Ishikawa (cell line): ENCODE data around the gene DOK7.

ENCODE experiments used
- CEBPB ChIP-seq: IDR thresholded peaks from 2 replicates; pipeline ENCODE4 v1.6.1; 2012
- CREB1 ChIP-seq: IDR thresholded peaks from 2 replicates; pipeline ENCODE4 v1.6.1; 2012; ENCODE audit warnings: low read depth
- EGR1 ChIP-seq: IDR thresholded peaks from 2 replicates; pipeline ENCODE4 v1.6.1; 2012
- EP300 ChIP-seq: IDR thresholded peaks from 2 replicates; pipeline ENCODE4 v1.6.1; 2012; ENCODE audit warnings: borderline replicate concordance
- FOXM1 ChIP-seq: IDR thresholded peaks from 2 replicates; pipeline ENCODE4 v1.6.1; 2012; ENCODE audit warnings: low read depth, borderline replicate concordance
- NFIC ChIP-seq: IDR thresholded peaks from 2 replicates; pipeline ENCODE4 v1.6.1; 2012
- RAD21 ChIP-seq: IDR thresholded peaks from 2 replicates; pipeline ENCODE4 v1.6.1; 2012; ENCODE audit warnings: low read depth
- TAF1 ChIP-seq: IDR thresholded peaks from 2 replicates; pipeline ENCODE4 v1.6.1; 2012; ENCODE audit warnings: low read depth, mild to moderate bottlenecking
- TCF12 ChIP-seq: IDR thresholded peaks from 2 replicates; pipeline ENCODE4 v1.6.1; 2012; ENCODE audit warnings: low read depth
- TEAD4 ChIP-seq: IDR thresholded peaks from 2 replicates; pipeline ENCODE4 v1.6.1; 2012
- YY1 ChIP-seq: IDR thresholded peaks from 2 replicates; pipeline ENCODE4 v1.6.1; 2012; ENCODE audit warnings: low read depth
- ZBTB7A ChIP-seq: IDR thresholded peaks from 2 replicates; pipeline ENCODE4 v1.6.1; 2012; ENCODE audit warnings: low read depth
- TF ChIP-seq, protein P1 (sequence below): IDR thresholded peaks from 2 replicates; pipeline ENCODE4 v1.6.1; 2012; ENCODE audit warnings: low read depth, mild to moderate bottlenecking
- TF ChIP-seq, protein P2 (sequence below): IDR thresholded peaks from 2 replicates; pipeline ENCODE4 v1.6.1; 2012
- TF ChIP-seq, protein P3 (sequence below): IDR thresholded peaks from 2 replicates; pipeline ENCODE4 v1.6.1; 2012

The DOK7 gene

DNA sequence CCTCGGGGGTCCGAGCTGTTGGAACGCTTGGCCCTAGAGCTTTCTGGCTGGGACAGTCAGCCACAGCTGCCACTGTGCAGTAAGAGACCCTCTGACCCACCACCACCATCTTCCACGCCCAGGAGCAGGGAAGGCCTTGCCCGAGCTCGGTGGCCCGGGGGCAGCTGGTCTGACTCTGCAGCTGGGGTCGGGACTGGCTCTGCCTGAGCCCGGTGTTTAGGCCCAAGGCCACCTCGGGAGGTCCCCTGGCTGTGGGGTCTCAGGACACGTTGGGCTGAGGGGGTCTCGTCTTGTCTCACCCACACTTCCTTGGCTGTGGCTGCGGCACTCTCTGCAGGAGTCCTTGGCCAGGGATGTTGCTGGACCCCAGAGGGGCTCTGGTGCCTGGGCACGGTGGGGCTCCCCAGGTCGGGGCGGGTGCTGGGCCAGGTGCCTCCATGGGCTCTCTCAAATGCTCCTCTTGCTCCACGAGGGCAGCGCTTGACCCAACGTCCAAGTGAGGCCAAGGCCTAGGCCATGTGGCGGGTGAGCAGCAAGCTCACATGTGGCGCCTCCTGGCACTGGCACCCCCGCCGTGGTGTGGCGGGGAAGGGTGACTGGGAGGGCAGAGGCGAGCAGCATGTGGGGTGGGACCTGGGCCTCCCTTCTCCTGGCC is 22.9 kb downstream of the DOK7 start:
- TF ChIP-seq TEAD4 (no peak), RAD21 (no peak), TAF1 (no peak), EGR1 (no peak), CREB1 (no peak), YY1 (no peak), CEBPB (no peak), FOXM1 (no peak), EP300 (no peak), TCF12 (no peak), ZBTB7A (no peak; the same call in 1 of the 2 replicates), NFIC (no peak)
- TF ChIP-seq, protein P1, sequence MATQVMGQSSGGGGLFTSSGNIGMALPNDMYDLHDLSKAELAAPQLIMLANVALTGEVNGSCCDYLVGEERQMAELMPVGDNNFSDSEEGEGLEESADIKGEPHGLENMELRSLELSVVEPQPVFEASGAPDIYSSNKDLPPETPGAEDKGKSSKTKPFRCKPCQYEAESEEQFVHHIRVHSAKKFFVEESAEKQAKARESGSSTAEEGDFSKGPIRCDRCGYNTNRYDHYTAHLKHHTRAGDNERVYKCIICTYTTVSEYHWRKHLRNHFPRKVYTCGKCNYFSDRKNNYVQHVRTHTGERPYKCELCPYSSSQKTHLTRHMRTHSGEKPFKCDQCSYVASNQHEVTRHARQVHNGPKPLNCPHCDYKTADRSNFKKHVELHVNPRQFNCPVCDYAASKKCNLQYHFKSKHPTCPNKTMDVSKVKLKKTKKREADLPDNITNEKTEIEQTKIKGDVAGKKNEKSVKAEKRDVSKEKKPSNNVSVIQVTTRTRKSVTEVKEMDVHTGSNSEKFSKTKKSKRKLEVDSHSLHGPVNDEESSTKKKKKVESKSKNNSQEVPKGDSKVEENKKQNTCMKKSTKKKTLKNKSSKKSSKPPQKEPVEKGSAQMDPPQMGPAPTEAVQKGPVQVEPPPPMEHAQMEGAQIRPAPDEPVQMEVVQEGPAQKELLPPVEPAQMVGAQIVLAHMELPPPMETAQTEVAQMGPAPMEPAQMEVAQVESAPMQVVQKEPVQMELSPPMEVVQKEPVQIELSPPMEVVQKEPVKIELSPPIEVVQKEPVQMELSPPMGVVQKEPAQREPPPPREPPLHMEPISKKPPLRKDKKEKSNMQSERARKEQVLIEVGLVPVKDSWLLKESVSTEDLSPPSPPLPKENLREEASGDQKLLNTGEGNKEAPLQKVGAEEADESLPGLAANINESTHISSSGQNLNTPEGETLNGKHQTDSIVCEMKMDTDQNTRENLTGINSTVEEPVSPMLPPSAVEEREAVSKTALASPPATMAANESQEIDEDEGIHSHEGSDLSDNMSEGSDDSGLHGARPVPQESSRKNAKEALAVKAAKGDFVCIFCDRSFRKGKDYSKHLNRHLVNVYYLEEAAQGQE: no peak
- TF ChIP-seq, protein P2, sequence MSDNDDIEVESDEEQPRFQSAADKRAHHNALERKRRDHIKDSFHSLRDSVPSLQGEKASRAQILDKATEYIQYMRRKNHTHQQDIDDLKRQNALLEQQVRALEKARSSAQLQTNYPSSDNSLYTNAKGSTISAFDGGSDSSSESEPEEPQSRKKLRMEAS: no peak
- TF ChIP-seq, protein P3, sequence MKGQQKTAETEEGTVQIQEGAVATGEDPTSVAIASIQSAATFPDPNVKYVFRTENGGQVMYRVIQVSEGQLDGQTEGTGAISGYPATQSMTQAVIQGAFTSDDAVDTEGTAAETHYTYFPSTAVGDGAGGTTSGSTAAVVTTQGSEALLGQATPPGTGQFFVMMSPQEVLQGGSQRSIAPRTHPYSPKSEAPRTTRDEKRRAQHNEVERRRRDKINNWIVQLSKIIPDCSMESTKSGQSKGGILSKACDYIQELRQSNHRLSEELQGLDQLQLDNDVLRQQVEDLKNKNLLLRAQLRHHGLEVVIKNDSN: no peak

DNA sequence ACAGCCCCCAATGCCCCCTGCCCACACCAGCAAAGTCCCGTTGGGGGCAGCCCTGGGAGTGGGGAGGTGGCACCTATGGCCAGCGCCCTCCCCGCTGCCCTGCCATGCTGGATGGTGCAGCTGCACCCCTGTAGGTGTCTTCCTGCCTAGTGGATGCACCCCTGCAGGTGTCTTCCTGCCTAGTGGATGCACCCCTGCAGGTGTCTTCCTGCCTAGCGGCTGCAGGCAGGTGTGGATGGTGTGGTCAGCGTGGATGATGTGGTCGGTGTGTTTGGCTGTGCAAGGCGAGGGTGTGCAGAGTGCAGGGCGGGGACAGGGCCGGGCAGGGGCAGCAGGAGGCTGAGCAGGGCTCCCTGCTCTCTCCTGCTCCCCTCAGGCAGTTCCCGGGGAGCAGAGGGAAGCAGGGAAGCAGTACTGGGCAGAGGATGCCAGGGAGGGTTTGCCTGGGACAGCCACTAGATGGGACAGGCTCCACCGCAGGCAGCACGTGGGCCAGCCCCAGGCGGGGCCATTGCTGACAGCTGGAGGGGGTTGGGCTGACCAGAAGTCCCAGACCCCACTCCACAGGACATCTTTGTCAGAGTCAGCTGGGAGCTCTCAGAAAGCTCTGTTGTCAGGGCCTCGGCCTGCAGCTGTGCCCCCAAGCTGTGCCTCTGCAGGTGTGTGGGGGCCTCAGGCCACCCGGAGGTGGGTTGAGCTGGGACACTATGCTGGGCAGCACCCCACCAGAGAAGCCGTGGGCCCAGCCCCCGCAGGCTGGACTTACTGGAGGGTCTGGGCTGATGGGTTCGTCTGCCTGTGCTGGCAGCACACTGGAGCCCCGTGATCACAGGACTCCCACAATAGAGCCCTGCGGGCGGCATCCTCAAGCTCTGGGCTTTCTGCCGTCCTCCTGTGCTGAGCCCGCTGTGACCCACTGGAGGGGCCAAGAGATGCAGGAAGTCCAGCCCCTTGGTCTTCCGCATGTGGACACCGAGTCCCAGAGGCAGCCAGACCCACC is 23.7 kb downstream of the DOK7 start:
- TF ChIP-seq, protein P3: no peak
- TF ChIP-seq EGR1 (no peak), ZBTB7A (0 out of 2 replicates have a peak, but pooled peaks have one; percentile 30), CREB1 (no peak), TAF1 (no peak), RAD21 (no peak), CEBPB (no peak), EP300 (peak; percentile 29; the same call in 1 of the 2 replicates)
- TF ChIP-seq, protein P2: no peak
- TF ChIP-seq, protein P1: no peak

DNA sequence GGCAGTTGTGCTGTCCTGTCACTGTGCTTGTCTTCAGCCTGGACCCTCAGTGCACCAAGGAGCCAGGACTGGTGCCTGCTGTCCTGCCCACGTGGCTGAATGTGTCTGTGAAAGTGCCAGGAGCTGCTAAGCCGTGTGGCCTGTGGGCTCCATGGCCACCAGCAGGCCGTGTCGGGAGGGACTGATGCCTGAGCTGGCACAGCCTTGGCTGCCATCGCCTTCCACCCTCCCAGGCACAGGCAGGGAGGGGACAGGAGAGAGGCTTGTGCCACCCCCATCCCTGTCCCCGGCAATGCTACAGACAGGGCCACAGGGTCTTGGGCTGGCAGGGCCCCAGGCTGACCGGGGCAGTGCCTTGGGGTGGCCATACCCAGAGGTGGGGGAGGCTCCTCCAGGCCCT is 24.8 kb downstream of the DOK7 start:
- TF ChIP-seq, protein P1: no peak
- TF ChIP-seq TEAD4 (no peak), YY1 (no peak), EP300 (no peak), CEBPB (no peak)

DNA sequence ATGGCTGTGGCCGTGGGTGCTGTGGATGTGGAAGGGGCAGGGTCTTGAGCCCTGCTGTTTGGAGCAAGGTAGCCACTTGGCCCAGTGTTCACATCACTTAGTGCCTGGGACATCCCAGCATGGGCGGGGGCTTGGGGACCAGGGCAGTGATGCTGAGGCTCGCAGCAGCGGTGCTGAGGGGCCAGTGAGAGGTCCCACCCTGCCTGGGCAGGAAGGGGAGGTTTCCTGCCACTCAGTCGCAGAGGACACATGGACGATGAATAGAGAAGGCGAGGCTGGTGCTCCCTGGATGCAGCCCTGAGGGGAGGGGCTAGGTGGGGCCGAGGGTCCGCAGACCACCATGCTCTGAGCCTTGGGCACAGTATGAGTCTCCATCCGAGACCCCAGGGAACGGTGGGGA is 25.7 kb downstream of the DOK7 start:
- TF ChIP-seq TAF1 (no peak), TEAD4 (no peak), ZBTB7A (peak; percentile 72; the same call in 1 of the 2 replicates), RAD21 (no peak), TCF12 (no peak), NFIC (no peak)
- TF ChIP-seq, protein P1: no peak
- TF ChIP-seq, protein P3: no peak
